ENCODE data around the gene ATP5PD.

ATP5PD gene

GRCh38 chr17:75061618-75062017 is 14.8 kb upstream of the ATP5PD start:
- Histone ChIP-seq H3K9ac (ENCODE audit: low read length) (no peak overlapping the region), H3K4me3 (ENCODE audit: low read length) (no peak overlapping the region), H2AFZ (ENCODE audit: low read length) (no peak overlapping the region), H3K4me1 (ENCODE audit: low read length) (peaks cover 18% of the 10 kb centered on the region), H3F3A (ENCODE audit: insufficient read depth, low read length) (peaks cover 15% of the 10 kb centered on the region; the same call in 1 of the 2 replicates), H3K27me3 (replicated peaks; ENCODE audit: insufficient read depth, low read length) (no peaks in the 10 kb centered on the region), H4K20me1 (ENCODE audit: insufficient read depth, low read length) (no peaks in the 10 kb centered on the region), H3K9me2 (replicated peaks; ENCODE audit: insufficient read depth, low read length) (no peaks in the 10 kb centered on the region), H3K36me3 (replicated peaks; ENCODE audit: insufficient read depth, low read length) (no peaks in the 10 kb centered on the region; the same call in 1 of the 2 replicates), H3K79me2 (ENCODE audit: low read length) (no peaks in the 10 kb centered on the region), H3K9me3 (replicated peaks; ENCODE audit: insufficient read depth, low read length) (no peaks in the 10 kb centered on the region), H3K27ac (ENCODE audit: low read length) (no peak overlapping the region), H3K4me2 (ENCODE audit: low read depth, low read length) (no peak overlapping the region)
- no peak for DNase-seq
- TF ChIP-seq CTCF (IDR thresholded peaks at IDR 0.05; ENCODE audit: low read length), result no peak
- TF ChIP-seq EZH2 (optimal IDR thresholded peaks at IDR 0.05; ENCODE audit: low read depth, low read length), result no peak
- no peak for TF ChIP-seq EZH2phosphoT487 (IDR thresholded peaks at IDR 0.05; ENCODE audit: low read length)

GRCh38 chr17:75061055-75061438 is 14.3 kb upstream of the ATP5PD start:
- TF ChIP-seq EZH2 (optimal IDR thresholded peaks at IDR 0.05; ENCODE audit: low read depth, low read length), result no peak
- TF ChIP-seq CTCF (IDR thresholded peaks at IDR 0.05; ENCODE audit: low read length), result no peak
- TF ChIP-seq EZH2phosphoT487 (IDR thresholded peaks at IDR 0.05; ENCODE audit: low read length), result no peak
- H3K4me1 ChIP-seq (ENCODE audit: low read length), result peaks cover 12% of the 10 kb centered on the region
- H3K4me2 ChIP-seq (ENCODE audit: low read depth, low read length), result no peak overlapping the region
- H3K27ac ChIP-seq (ENCODE audit: low read length), result no peak overlapping the region
- H3K27me3 ChIP-seq (replicated peaks; ENCODE audit: insufficient read depth, low read length), result no peaks in the 10 kb centered on the region
- DNase-seq, result no peak
- H3F3A ChIP-seq (ENCODE audit: insufficient read depth, low read length), result peaks cover 9% of the 10 kb centered on the region; the same call in 1 of the 2 replicates
- H3K4me3 ChIP-seq (ENCODE audit: low read length), result no peak overlapping the region
- H3K9me3 ChIP-seq (replicated peaks; ENCODE audit: insufficient read depth, low read length), result no peaks in the 10 kb centered on the region
- no peak overlapping the region for H2AFZ ChIP-seq (ENCODE audit: low read length)
- H3K36me3 ChIP-seq (replicated peaks; ENCODE audit: insufficient read depth, low read length), result no peaks in the 10 kb centered on the region; the same call in 1 of the 2 replicates
- no peak overlapping the region for H3K9ac ChIP-seq (ENCODE audit: low read length)
- H3K9me2 ChIP-seq (replicated peaks; ENCODE audit: insufficient read depth, low read length), result no peaks in the 10 kb centered on the region
- H4K20me1 ChIP-seq (ENCODE audit: insufficient read depth, low read length), result no peaks in the 10 kb centered on the region
- no peaks in the 10 kb centered on the region for H3K79me2 ChIP-seq (ENCODE audit: low read length)

GRCh38 chr17:75060434-75061054 is 13.8 kb upstream of the ATP5PD start:
- no peak for TF ChIP-seq EZH2 (optimal IDR thresholded peaks at IDR 0.05; ENCODE audit: low read depth, low read length)
- Histone ChIP-seq H3F3A (ENCODE audit: insufficient read depth, low read length) (peaks cover 4% of the 10 kb centered on the region; the same call in 1 of the 2 replicates), H3K9ac (ENCODE audit: low read length) (no peak overlapping the region), H3K4me1 (ENCODE audit: low read length) (peaks cover 7% of the 10 kb centered on the region), H3K27ac (ENCODE audit: low read length) (no peak overlapping the region), H3K4me3 (ENCODE audit: low read length) (no peak overlapping the region), H3K36me3 (replicated peaks; ENCODE audit: insufficient read depth, low read length) (no peaks in the 10 kb centered on the region; the same call in 1 of the 2 replicates), H4K20me1 (ENCODE audit: insufficient read depth, low read length) (no peaks in the 10 kb centered on the region), H3K27me3 (replicated peaks; ENCODE audit: insufficient read depth, low read length) (no peaks in the 10 kb centered on the region), H3K9me2 (replicated peaks; ENCODE audit: insufficient read depth, low read length) (no peaks in the 10 kb centered on the region), H3K9me3 (replicated peaks; ENCODE audit: insufficient read depth, low read length) (no peaks in the 10 kb centered on the region), H2AFZ (ENCODE audit: low read length) (no peak overlapping the region), H3K79me2 (ENCODE audit: low read length) (no peaks in the 10 kb centered on the region), H3K4me2 (ENCODE audit: low read depth, low read length) (no peak overlapping the region)
- no peak for DNase-seq
